HG02763 (cell line): ENCODE results near the gene ZSWIM6.

Experiments
- ATAC-seq: cut with Tn5 transposase; IDR thresholded peaks from one replicate; pipeline ENCODE4 v1.9.1; 2021; ENCODE audit warnings: mild to moderate bottlenecking, moderate library complexity; ENCODE audit not compliant: unreplicated experiment

The ZSWIM6 gene

GRCh38 chr5:61472172-61472958, 140.3 kb downstream of the ZSWIM6 start:
- no peak for ATAC-seq

- ATAC-seq, result no peak
Measured at GRCh38 chr5:61474746-61475145, 142.7 kb downstream of the ZSWIM6 start.

GRCh38 chr5:61477788-61478187, 145.7 kb downstream of the ZSWIM6 start:
- ATAC-seq, result no peak

GRCh38 chr5:61479850-61480614, 148.0 kb downstream of the ZSWIM6 start:
- no peak for ATAC-seq

GRCh38 chr5:61482980-61483379, 150.9 kb downstream of the ZSWIM6 start:
- no peak for ATAC-seq

GRCh38 chr5:61486476-61486875, 154.4 kb downstream of the ZSWIM6 start:
- ATAC-seq, result no peak

GRCh38 chr5:61489574-61489973, 157.5 kb downstream of the ZSWIM6 start:
- no peak for ATAC-seq

- no peak for ATAC-seq
Measured at GRCh38 chr5:61491861-61492260, 159.8 kb downstream of the ZSWIM6 start.

- no peak for ATAC-seq
Measured at GRCh38 chr5:61493973-61494372, 161.9 kb downstream of the ZSWIM6 start.

- no peak for ATAC-seq
Measured at GRCh38 chr5:61496446-61496845, 164.4 kb downstream of the ZSWIM6 start.

- ATAC-seq, result no peak
Measured at GRCh38 chr5:61496860-61497259, 164.8 kb downstream of the ZSWIM6 start.

GRCh38 chr5:61498121-61498520, 166.1 kb downstream of the ZSWIM6 start:
- no peak for ATAC-seq

GRCh38 chr5:61501971-61502370, 169.9 kb downstream of the ZSWIM6 start:
- ATAC-seq, result no peak

GRCh38 chr5:61504143-61504770, 172.2 kb downstream of the ZSWIM6 start:
- ATAC-seq, result no peak

- no peak for ATAC-seq
Measured at GRCh38 chr5:61505281-61505680, 173.2 kb downstream of the ZSWIM6 start.

GRCh38 chr5:61507232-61507631, 175.2 kb downstream of the ZSWIM6 start:
- ATAC-seq, result no peak

- no peak for ATAC-seq
Measured at GRCh38 chr5:61516946-61517345, 184.9 kb downstream of the ZSWIM6 start.

GRCh38 chr5:61519728-61520277, 187.7 kb downstream of the ZSWIM6 start:
- no peak for ATAC-seq

- no peak for ATAC-seq
Measured at GRCh38 chr5:61523073-61523472, 191.0 kb downstream of the ZSWIM6 start.

GRCh38 chr5:61523997-61524396, 191.9 kb downstream of the ZSWIM6 start:
- ATAC-seq, result no peak

- ATAC-seq, result no peak
Measured at GRCh38 chr5:61525512-61526206, 193.6 kb downstream of the ZSWIM6 start.
